Panc1 (cell line): ENCODE results near the gene CCNG2.

Source experiments
- POLR2AphosphoS5 ChIP-seq: IDR thresholded peaks from 2 replicates; pipeline ENCODE4 v1.6.1; 2012; ENCODE audit warnings: mild to moderate bottlenecking, low read depth, low read length, moderate library complexity
- TCF7L2 ChIP-seq: IDR thresholded peaks from 2 replicates; pipeline ENCODE4 v1.6.1; 2011; ENCODE audit warnings: mild to moderate bottlenecking, low read depth, low read length, inconsistent platforms
- TF ChIP-seq, protein P1 (sequence below): fragments of 450-650 bp; IDR thresholded peaks from 2 replicates; pipeline ENCODE4 v1.5.1; 2017; ENCODE audit warnings: mild to moderate bottlenecking

DNA sequence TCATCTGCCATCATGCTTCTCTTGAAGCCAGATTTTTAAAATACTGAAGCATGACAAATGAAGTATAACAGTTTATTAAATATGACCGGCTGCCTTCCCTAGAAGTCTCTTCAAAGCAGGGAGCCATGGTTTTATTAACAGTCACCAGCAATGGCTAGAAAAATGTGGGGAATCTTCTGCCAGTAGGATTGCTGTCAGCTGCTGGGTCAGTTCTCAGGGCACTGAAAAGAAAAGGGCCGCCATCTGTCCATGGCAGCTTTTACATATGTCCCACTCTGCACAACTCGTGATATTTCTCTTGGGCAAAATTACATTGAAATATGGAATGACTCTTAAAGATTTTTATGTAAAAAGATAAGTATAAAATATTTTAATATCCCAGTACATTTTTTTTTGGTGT lies 2.8 kb downstream of the CCNG2 start:
- TF ChIP-seq, protein P1, sequence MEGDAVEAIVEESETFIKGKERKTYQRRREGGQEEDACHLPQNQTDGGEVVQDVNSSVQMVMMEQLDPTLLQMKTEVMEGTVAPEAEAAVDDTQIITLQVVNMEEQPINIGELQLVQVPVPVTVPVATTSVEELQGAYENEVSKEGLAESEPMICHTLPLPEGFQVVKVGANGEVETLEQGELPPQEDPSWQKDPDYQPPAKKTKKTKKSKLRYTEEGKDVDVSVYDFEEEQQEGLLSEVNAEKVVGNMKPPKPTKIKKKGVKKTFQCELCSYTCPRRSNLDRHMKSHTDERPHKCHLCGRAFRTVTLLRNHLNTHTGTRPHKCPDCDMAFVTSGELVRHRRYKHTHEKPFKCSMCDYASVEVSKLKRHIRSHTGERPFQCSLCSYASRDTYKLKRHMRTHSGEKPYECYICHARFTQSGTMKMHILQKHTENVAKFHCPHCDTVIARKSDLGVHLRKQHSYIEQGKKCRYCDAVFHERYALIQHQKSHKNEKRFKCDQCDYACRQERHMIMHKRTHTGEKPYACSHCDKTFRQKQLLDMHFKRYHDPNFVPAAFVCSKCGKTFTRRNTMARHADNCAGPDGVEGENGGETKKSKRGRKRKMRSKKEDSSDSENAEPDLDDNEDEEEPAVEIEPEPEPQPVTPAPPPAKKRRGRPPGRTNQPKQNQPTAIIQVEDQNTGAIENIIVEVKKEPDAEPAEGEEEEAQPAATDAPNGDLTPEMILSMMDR = no peak
- TF ChIP-seq POLR2AphosphoS5 = no peak
- TF ChIP-seq TCF7L2 = no peak
